ENCODE measurements around the gene GPRIN3.
"Not testable (repeated sequence)": the region's sequence is repeated elsewhere in the genome, so short reads cannot be mapped to it uniquely, and the experiment has no call there.

GPRIN3 gene

DNA sequence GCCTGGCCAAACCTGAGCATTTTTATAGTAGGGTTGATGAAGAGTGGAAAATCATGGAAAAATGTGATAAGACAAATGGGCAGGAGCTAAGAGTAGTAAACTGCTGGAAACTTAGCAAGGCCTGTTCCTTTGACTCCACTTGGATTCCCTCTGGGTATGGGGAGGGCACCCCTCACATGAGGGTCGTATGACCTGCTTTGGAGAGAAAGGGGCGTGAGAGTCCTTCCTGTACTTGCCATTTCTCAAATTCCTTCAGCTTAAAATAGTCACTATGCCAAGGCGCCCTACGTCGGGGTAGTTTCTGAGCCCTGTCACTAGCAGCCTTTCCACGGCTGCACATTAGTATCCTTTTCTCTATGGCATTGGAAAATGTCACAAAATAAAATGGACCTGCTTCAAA, 49.1 kb downstream of the GPRIN3 start:
- WGBS (ENCODE audit: extremely low coverage, insufficient coverage, low lambda C conversion rate): no CpG with 5 or more reads among the region's 6 CpGs

DNA sequence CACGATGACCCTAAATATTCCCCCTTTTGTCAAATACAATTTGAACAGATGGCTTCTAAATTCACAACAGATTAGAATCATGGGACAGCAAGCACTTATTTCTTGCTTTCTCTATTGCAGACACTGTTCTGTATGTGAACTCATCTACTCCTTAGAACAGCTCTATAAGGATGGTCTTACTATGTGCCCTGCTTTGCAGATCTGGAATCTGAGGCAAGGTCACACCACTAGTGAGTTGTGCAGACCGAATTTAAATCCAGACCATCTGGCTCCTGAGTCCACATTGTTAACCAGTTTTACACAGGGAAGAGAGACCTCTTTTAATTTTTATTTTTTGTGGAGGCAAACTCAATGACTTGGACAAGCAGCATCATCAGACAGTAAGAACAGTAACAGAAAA, 50.2 kb downstream of the GPRIN3 start:
- Histone ChIP-seq H3K4me2 (ENCODE audit: low read length) (no peak overlapping the region), H3K36me3 (ENCODE audit: control insufficient read depth, insufficient read depth, low read length) (no peaks in the 10 kb centered on the region), H2BK5ac (ENCODE audit: low read length) (no peak overlapping the region), H4K5ac (ENCODE audit: low read length) (no peak overlapping the region), H3K4me1 (ENCODE audit: control insufficient read depth, low read depth, low read length) (peaks cover 7% of the 10 kb centered on the region), H3K18ac (ENCODE audit: low read length) (no peak overlapping the region), H2BK15ac (replicated peaks; ENCODE audit: low read depth) (no peak overlapping the region), H2BK120ac (ENCODE audit: low read depth, low read length) (no peak overlapping the region), H3K9ac (ENCODE audit: low read length) (no peak overlapping the region), H3K27ac (ENCODE audit: low read depth, low read length) (no peak overlapping the region), H3K56ac (ENCODE audit: low read length) (no peak overlapping the region), H3K4ac (ENCODE audit: low read depth, low read length) (no peak overlapping the region), H2AK5ac (ENCODE audit: low read length) (no peak overlapping the region), H3K23ac (ENCODE audit: low read length) (no peak overlapping the region), H3K79me2 (ENCODE audit: control insufficient read depth, insufficient read depth, low read length) (no peaks in the 10 kb centered on the region), H3K79me1 (ENCODE audit: low read length) (no peaks in the 10 kb centered on the region), H4K8ac (ENCODE audit: low read depth, low read length) (no peak overlapping the region), H3K4me3 (ENCODE audit: low read length) (no peak overlapping the region), H3K27me3 (ENCODE audit: insufficient read depth, low read length, poor library complexity) (no peaks in the 10 kb centered on the region)
- DNase-seq: no peak
- WGBS (ENCODE audit: extremely low coverage, insufficient coverage, low lambda C conversion rate): no CpG with 5 or more reads among the region's 2 CpGs

More for the DNA sequence above, 49.1 kb downstream of the GPRIN3 start:
- Histone ChIP-seq H3K23ac (ENCODE audit: low read length) (no peak overlapping the region), H4K8ac (ENCODE audit: low read depth, low read length) (no peak overlapping the region), H3K36me3 (ENCODE audit: control insufficient read depth, insufficient read depth, low read length) (no peaks in the 10 kb centered on the region), H2BK15ac (replicated peaks; ENCODE audit: low read depth) (no peak overlapping the region), H2AK5ac (ENCODE audit: low read length) (no peak overlapping the region), H3K18ac (ENCODE audit: low read length) (no peak overlapping the region), H2BK5ac (ENCODE audit: low read length) (no peak overlapping the region), H3K9ac (ENCODE audit: low read length) (no peak overlapping the region), H3K56ac (ENCODE audit: low read length) (no peak overlapping the region), H3K4me2 (ENCODE audit: low read length) (no peak overlapping the region), H3K27me3 (ENCODE audit: insufficient read depth, low read length, poor library complexity) (no peaks in the 10 kb centered on the region), H3K4ac (ENCODE audit: low read depth, low read length) (no peak overlapping the region), H3K27ac (ENCODE audit: low read depth, low read length) (no peak overlapping the region), H4K5ac (ENCODE audit: low read length) (no peak overlapping the region), H3K4me1 (ENCODE audit: control insufficient read depth, low read depth, low read length) (peaks cover 7% of the 10 kb centered on the region), H2BK120ac (ENCODE audit: low read depth, low read length) (no peak overlapping the region), H3K4me3 (ENCODE audit: low read length) (no peak overlapping the region), H3K79me1 (ENCODE audit: low read length) (no peaks in the 10 kb centered on the region), H3K79me2 (ENCODE audit: control insufficient read depth, insufficient read depth, low read length) (no peaks in the 10 kb centered on the region)
- peak; percentile 37 for DNase-seq

DNA sequence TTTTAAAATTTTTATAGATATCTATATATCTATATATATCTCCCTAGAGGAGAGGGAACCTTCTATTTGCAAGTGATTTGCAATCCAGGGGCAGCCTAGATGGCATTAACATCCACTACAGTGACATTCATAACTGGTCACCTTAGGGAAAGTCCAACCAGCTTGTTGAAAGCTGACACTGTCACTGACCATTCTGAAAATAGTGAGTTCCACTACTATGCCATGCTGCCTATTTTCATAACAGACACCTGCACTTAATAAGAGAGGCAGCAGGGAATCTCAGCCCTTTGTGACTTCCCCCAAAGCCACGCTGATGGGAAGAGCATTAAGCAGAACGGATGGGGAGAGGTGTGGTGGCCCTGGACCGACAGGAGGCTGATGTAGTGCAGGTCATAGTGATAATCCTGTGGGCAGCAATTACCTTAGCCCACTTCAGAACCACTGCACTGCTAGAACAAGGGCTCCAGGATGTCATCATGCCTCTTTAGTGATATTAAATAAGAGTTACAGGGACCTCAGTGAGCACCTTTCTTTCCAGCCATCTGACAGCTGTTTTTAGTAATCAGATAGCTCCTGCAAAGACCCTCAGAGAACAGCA, 51.3 kb downstream of the GPRIN3 start:
- no peak overlapping the region for H3K18ac ChIP-seq (ENCODE audit: low read length)
- no peak overlapping the region for H3K56ac ChIP-seq (ENCODE audit: low read length)
- no peaks in the 10 kb centered on the region for H3K36me3 ChIP-seq (ENCODE audit: control insufficient read depth, insufficient read depth, low read length)
- no CpG with 5 or more reads among the region's 3 CpGs for WGBS (ENCODE audit: extremely low coverage, insufficient coverage, low lambda C conversion rate)
- H4K8ac ChIP-seq (ENCODE audit: low read depth, low read length): no peak overlapping the region
- no peak overlapping the region for H2BK120ac ChIP-seq (ENCODE audit: low read depth, low read length)
- no peak overlapping the region for H3K4me3 ChIP-seq (ENCODE audit: low read length)
- H2AK5ac ChIP-seq (ENCODE audit: low read length): no peak overlapping the region
- H2BK5ac ChIP-seq (ENCODE audit: low read length): no peak overlapping the region
- no peak overlapping the region for H3K23ac ChIP-seq (ENCODE audit: low read length)
- H3K9ac ChIP-seq (ENCODE audit: low read length): no peak overlapping the region
- H3K4me2 ChIP-seq (ENCODE audit: low read length): no peak overlapping the region
- H2BK15ac ChIP-seq (replicated peaks; ENCODE audit: low read depth): no peak overlapping the region
- no peaks in the 10 kb centered on the region for H3K27me3 ChIP-seq (ENCODE audit: insufficient read depth, low read length, poor library complexity)
- H3K4ac ChIP-seq (ENCODE audit: low read depth, low read length): no peak overlapping the region
- no peak overlapping the region for H3K27ac ChIP-seq (ENCODE audit: low read depth, low read length)
- no peak overlapping the region for H4K5ac ChIP-seq (ENCODE audit: low read length)
- no peaks in the 10 kb centered on the region for H3K79me2 ChIP-seq (ENCODE audit: control insufficient read depth, insufficient read depth, low read length)
- DNase-seq: no peak
- H3K79me1 ChIP-seq (ENCODE audit: low read length): no peaks in the 10 kb centered on the region
- peaks cover 7% of the 10 kb centered on the region for H3K4me1 ChIP-seq (ENCODE audit: control insufficient read depth, low read depth, low read length)

DNA sequence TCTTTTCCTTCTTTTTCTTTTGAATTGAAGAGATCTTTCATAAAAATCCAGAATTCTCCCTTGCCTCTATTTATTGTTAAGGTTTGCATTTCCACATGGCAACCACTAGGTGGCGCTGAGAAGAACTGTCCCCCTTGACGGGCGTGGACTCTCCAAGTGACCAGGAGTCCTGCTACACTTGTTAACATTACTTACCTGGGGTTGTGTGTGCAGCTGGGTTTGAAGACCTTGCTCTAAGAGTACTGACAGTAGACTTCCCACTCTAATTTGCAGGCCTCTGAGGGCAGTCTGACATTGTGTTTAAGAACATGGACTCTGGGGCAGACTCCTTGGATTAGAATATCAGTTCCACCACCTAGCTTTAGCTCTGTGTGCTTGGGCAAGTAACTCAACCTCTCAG, 52.8 kb downstream of the GPRIN3 start:
- H3K36me3 ChIP-seq (ENCODE audit: control insufficient read depth, insufficient read depth, low read length): no peaks in the 10 kb centered on the region
- no peak overlapping the region for H3K56ac ChIP-seq (ENCODE audit: low read length)
- H2BK5ac ChIP-seq (ENCODE audit: low read length): no peak overlapping the region
- H3K27ac ChIP-seq (ENCODE audit: low read depth, low read length): no peak overlapping the region
- H2BK120ac ChIP-seq (ENCODE audit: low read depth, low read length): no peak overlapping the region
- DNase-seq: peak; percentile 51
- whole genome bisulfite sequencing (ENCODE audit: extremely low coverage, insufficient coverage, low lambda C conversion rate): no CpG with 5 or more reads among the region's 3 CpGs
- no peak overlapping the region for H3K18ac ChIP-seq (ENCODE audit: low read length)
- H4K8ac ChIP-seq (ENCODE audit: low read depth, low read length): no peak overlapping the region
- no peak overlapping the region for H2BK15ac ChIP-seq (replicated peaks; ENCODE audit: low read depth)
- H2AK5ac ChIP-seq (ENCODE audit: low read length): no peak overlapping the region
- no peaks in the 10 kb centered on the region for H3K27me3 ChIP-seq (ENCODE audit: insufficient read depth, low read length, poor library complexity)
- H3K4me1 ChIP-seq (ENCODE audit: control insufficient read depth, low read depth, low read length): peaks cover 7% of the 10 kb centered on the region
- no peaks in the 10 kb centered on the region for H3K79me2 ChIP-seq (ENCODE audit: control insufficient read depth, insufficient read depth, low read length)
- no peak overlapping the region for H3K23ac ChIP-seq (ENCODE audit: low read length)
- H3K4ac ChIP-seq (ENCODE audit: low read depth, low read length): no peak overlapping the region
- no peak overlapping the region for H3K4me2 ChIP-seq (ENCODE audit: low read length)
- H4K5ac ChIP-seq (ENCODE audit: low read length): no peak overlapping the region
- H3K79me1 ChIP-seq (ENCODE audit: low read length): no peaks in the 10 kb centered on the region
- no peak overlapping the region for H3K4me3 ChIP-seq (ENCODE audit: low read length)
- no peak overlapping the region for H3K9ac ChIP-seq (ENCODE audit: low read length)

DNA sequence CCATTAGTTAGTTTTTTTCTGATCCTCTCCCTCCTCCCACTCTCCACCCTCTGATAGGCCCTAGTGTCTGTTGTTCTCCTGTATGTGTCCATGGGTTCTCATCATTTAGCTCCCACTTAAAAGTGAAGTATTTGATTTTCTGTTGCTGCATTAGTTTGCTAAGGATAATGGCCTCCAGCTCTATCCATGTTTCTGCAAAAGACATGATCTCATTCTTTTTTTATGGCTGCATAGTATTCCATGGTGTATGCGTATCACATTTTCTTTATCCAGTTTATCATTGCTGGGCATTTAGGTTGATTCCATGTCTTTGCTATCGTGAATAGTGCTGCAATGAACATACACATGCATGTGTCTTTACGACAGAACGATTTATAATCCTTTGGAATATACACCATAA, 53.3 kb downstream of the GPRIN3 start:
- H3K4me1 ChIP-seq (ENCODE audit: control insufficient read depth, low read depth, low read length); H3K4ac ChIP-seq (ENCODE audit: low read depth, low read length); H3K27ac ChIP-seq (ENCODE audit: low read depth, low read length); H3K18ac ChIP-seq (ENCODE audit: low read length); H2BK15ac ChIP-seq (replicated peaks; ENCODE audit: low read depth); H3K27me3 ChIP-seq (ENCODE audit: insufficient read depth, low read length, poor library complexity); H2AK5ac ChIP-seq (ENCODE audit: low read length); H3K79me1 ChIP-seq (ENCODE audit: low read length); H3K23ac ChIP-seq (ENCODE audit: low read length); H4K5ac ChIP-seq (ENCODE audit: low read length); H2BK120ac ChIP-seq (ENCODE audit: low read depth, low read length); H4K8ac ChIP-seq (ENCODE audit: low read depth, low read length); H3K79me2 ChIP-seq (ENCODE audit: control insufficient read depth, insufficient read depth, low read length); H3K9ac ChIP-seq (ENCODE audit: low read length); H3K36me3 ChIP-seq (ENCODE audit: control insufficient read depth, insufficient read depth, low read length); H2BK5ac ChIP-seq (ENCODE audit: low read length); DNase-seq; H3K4me3 ChIP-seq (ENCODE audit: low read length); H3K56ac ChIP-seq (ENCODE audit: low read length); H3K4me2 ChIP-seq (ENCODE audit: low read length): not testable (repeated sequence)
- WGBS (ENCODE audit: extremely low coverage, insufficient coverage, low lambda C conversion rate): no CpG with 5 or more reads among the region's 4 CpGs

DNA sequence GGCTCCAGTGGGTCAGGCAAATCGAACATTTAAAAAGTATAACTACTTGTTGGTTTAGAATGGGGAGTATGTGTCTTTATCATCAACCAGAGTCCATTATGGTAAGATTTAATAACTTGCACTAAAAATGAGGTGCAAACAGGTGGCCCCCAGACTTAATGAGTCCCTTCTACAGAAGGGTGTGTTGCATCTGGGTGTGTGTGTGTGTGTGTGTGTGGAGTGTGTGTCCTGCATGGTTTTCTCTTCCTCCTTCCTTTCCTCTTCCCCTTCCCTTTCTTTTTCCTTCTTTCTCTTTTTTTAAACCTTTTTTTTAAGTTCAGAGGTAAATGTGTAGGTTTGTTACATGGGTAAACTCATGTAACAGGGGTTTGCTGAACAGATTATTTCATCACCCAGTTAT, 53.7 kb downstream of the GPRIN3 start:
- Histone ChIP-seq H2BK15ac (replicated peaks; ENCODE audit: low read depth) (no peak overlapping the region), H3K79me2 (ENCODE audit: control insufficient read depth, insufficient read depth, low read length) (no peaks in the 10 kb centered on the region), H3K27ac (ENCODE audit: low read depth, low read length) (no peak overlapping the region), H2BK120ac (ENCODE audit: low read depth, low read length) (no peak overlapping the region), H3K4me3 (ENCODE audit: low read length) (no peak overlapping the region), H3K79me1 (ENCODE audit: low read length) (no peaks in the 10 kb centered on the region), H3K23ac (ENCODE audit: low read length) (no peak overlapping the region), H3K36me3 (ENCODE audit: control insufficient read depth, insufficient read depth, low read length) (no peaks in the 10 kb centered on the region), H4K8ac (ENCODE audit: low read depth, low read length) (no peak overlapping the region), H2AK5ac (ENCODE audit: low read length) (no peak overlapping the region), H3K56ac (ENCODE audit: low read length) (no peak overlapping the region), H3K4me2 (ENCODE audit: low read length) (no peak overlapping the region), H3K4me1 (ENCODE audit: control insufficient read depth, low read depth, low read length) (peaks cover 2% of the 10 kb centered on the region), H3K27me3 (ENCODE audit: insufficient read depth, low read length, poor library complexity) (no peaks in the 10 kb centered on the region), H4K5ac (ENCODE audit: low read length) (no peak overlapping the region), H3K4ac (ENCODE audit: low read depth, low read length) (no peak overlapping the region), H2BK5ac (ENCODE audit: low read length) (no peak overlapping the region), H3K18ac (ENCODE audit: low read length) (no peak overlapping the region), H3K9ac (ENCODE audit: low read length) (no peak overlapping the region)
- WGBS (ENCODE audit: extremely low coverage, insufficient coverage, low lambda C conversion rate): no CpG with 5 or more reads among the region's 1 CpG
- no peak for DNase-seq
